ENCODE results near the gene KCNJ18.
"Not testable (repeated sequence)": the region's sequence is repeated elsewhere in the genome, so short reads cannot be mapped to it uniquely, and the experiment has no call there.

DNA sequence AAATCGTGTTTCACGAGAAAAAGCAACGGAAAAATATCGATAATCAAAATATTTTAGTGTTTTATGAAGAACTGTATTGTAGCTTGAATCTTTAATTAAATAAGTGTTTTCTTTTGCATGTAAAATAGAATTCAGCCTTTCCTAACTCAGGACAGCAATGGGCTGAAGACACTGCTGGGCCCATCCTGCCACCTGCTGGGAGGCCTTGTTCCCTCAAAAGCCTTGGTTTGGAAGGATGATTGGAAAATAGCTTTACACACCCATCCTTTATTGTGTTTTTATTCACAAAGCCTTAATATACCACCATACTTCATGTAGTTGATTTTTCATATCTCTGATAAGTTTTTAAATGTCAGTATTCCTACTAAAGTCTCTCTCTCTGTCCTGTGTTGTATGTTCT, 43.5 kb downstream of the KCNJ18 start:
- TF ChIP-seq, protein P1, sequence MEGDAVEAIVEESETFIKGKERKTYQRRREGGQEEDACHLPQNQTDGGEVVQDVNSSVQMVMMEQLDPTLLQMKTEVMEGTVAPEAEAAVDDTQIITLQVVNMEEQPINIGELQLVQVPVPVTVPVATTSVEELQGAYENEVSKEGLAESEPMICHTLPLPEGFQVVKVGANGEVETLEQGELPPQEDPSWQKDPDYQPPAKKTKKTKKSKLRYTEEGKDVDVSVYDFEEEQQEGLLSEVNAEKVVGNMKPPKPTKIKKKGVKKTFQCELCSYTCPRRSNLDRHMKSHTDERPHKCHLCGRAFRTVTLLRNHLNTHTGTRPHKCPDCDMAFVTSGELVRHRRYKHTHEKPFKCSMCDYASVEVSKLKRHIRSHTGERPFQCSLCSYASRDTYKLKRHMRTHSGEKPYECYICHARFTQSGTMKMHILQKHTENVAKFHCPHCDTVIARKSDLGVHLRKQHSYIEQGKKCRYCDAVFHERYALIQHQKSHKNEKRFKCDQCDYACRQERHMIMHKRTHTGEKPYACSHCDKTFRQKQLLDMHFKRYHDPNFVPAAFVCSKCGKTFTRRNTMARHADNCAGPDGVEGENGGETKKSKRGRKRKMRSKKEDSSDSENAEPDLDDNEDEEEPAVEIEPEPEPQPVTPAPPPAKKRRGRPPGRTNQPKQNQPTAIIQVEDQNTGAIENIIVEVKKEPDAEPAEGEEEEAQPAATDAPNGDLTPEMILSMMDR (IDR thresholded peaks at IDR 0.05), result peak; percentile 49
- TF ChIP-seq, protein P2, sequence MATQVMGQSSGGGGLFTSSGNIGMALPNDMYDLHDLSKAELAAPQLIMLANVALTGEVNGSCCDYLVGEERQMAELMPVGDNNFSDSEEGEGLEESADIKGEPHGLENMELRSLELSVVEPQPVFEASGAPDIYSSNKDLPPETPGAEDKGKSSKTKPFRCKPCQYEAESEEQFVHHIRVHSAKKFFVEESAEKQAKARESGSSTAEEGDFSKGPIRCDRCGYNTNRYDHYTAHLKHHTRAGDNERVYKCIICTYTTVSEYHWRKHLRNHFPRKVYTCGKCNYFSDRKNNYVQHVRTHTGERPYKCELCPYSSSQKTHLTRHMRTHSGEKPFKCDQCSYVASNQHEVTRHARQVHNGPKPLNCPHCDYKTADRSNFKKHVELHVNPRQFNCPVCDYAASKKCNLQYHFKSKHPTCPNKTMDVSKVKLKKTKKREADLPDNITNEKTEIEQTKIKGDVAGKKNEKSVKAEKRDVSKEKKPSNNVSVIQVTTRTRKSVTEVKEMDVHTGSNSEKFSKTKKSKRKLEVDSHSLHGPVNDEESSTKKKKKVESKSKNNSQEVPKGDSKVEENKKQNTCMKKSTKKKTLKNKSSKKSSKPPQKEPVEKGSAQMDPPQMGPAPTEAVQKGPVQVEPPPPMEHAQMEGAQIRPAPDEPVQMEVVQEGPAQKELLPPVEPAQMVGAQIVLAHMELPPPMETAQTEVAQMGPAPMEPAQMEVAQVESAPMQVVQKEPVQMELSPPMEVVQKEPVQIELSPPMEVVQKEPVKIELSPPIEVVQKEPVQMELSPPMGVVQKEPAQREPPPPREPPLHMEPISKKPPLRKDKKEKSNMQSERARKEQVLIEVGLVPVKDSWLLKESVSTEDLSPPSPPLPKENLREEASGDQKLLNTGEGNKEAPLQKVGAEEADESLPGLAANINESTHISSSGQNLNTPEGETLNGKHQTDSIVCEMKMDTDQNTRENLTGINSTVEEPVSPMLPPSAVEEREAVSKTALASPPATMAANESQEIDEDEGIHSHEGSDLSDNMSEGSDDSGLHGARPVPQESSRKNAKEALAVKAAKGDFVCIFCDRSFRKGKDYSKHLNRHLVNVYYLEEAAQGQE (IDR thresholded peaks at IDR 0.05; ENCODE audit: insufficient read depth in 1 of 2, low read depth in 2 of 2, low read length in 1 of 2), result not testable (repeated sequence)
